B cell (primary cell): Measurements from ENCODE around the gene HHAT. TPM values are rescaled to one million over a fixed set of nuclear protein-coding genes. Genes with fewer than 3 reads are reported as not detected.

Experiments used
- ATAC-seq: fragments of 200-7000 bp; cut with Tn5 transposase; one replicate; pipeline ENCODE4 v1.10.0; 2021; ENCODE audit warnings: low read depth, mild to moderate bottlenecking, moderate number of reproducible peaks, moderate library complexity
- CTCF ChIA-PET: fragments of 350-600 bp; sonication (Branson Sonifier 250); formaldehyde crosslinking; loops from one replicate; lab custom pipeline; 2021; ENCODE audit warnings: antibody characterized with exemption, inconsistent platforms; lab: Charles Lee
- POLR2A ChIA-PET: fragments of 350-600 bp; sonication (Branson Sonifier 250); formaldehyde crosslinking; loops from one replicate; lab custom pipeline; 2021; ENCODE audit warnings: antibody characterized with exemption; lab: Charles Lee
- DNase-seq: peaks from one replicate; pipeline ENCODE4 v3.0.0; 2013
- H2AFZ ChIP-seq: 2 replicates; pipeline ENCODE4 v1.6.1; 2012; ENCODE audit warnings: mild to moderate bottlenecking, low read depth, low read length; ENCODE audit not compliant: insufficient read depth, poor library complexity, severe bottlenecking
- H3K27ac ChIP-seq, 2 donors: 1 replicate in 1 of 2; 2 replicates in 1 of 2; pipeline ENCODE4 v1.5.1; 2012 to 2013; ENCODE audit warnings: low read length in 2 of 2, mild to moderate bottlenecking in 2 of 2, moderate library complexity in 1 of 2
- H3K27me3 ChIP-seq, 4 experiments: fragments of 200-600 bp in 1 of 4; sonication (generic) in 1 of 4; replicated peaks in 1 of 4; 1 replicate in 2 of 4; 2 replicates in 2 of 4; pipeline versions ENCODE4 v1.6.1 to v1.7.0; 2013 to 2016; ENCODE audit warnings: low read length in 3 of 4, mild to moderate bottlenecking in 2 of 4, mixed read lengths in 1 of 4, moderate library complexity in 1 of 4; ENCODE audit not compliant: insufficient read depth in 4 of 4, control insufficient read depth in 3 of 4; ENCODE audit errors: control extremely low read depth in 1 of 4
- H3K36me3 ChIP-seq, 2 experiments: replicated peaks in 1 of 2; 1 replicate in 1 of 2; 2 replicates in 1 of 2; pipeline versions ENCODE4 v1.6.1 to v1.7.1; 2013; ENCODE audit warnings: low read length in 1 of 2; ENCODE audit not compliant: insufficient read depth in 2 of 2, control insufficient read depth in 1 of 2; ENCODE audit errors: control extremely low read depth in 1 of 2, extremely low read depth in 1 of 2
- H3K4me1 ChIP-seq, 2 donors: fragments of 200-600 bp in 1 of 2; sonication (generic) in 1 of 2; 1 replicate in 1 of 2; 2 replicates in 1 of 2; pipeline versions ENCODE4 v1.5.1 to v1.6.1; 2013 to 2017; ENCODE audit warnings: low read length in 2 of 2; ENCODE audit not compliant: control insufficient read depth in 2 of 2, insufficient read depth in 2 of 2
- H3K4me2 ChIP-seq: replicated peaks from 2 replicates; pipeline ENCODE3; 2012; ENCODE audit warnings: mild to moderate bottlenecking, low read depth, low read length; ENCODE audit not compliant: poor library complexity, severe bottlenecking
- H3K4me3 ChIP-seq, 5 experiments: fragments of 200-600 bp in 1 of 5; sonication (generic) in 1 of 5; 1 replicate in 3 of 5; 2 replicates in 2 of 5; pipeline versions ENCODE4 v1.5.1 to v1.7.0; 2011 to 2016; ENCODE audit warnings: low read length in 4 of 5, mild to moderate bottlenecking in 4 of 5, low read depth in 2 of 5, control low read depth in 1 of 5, moderate library complexity in 1 of 5; ENCODE audit not compliant: insufficient read depth in 1 of 5; ENCODE audit errors: control extremely low read depth in 1 of 5, extremely low read depth in 1 of 5
- H3K79me2 ChIP-seq: fragments of 200-600 bp; sonication (generic); one replicate; pipeline ENCODE4 v1.6.0; 2016; ENCODE audit warnings: low read length; ENCODE audit not compliant: control insufficient read depth, insufficient read depth
- H3K9ac ChIP-seq: fragments of 200-600 bp; sonication (generic); 2 replicates; pipeline ENCODE4 v1.6.1; 2017; ENCODE audit warnings: mild to moderate bottlenecking, low read length, moderate library complexity
- H3K9me3 ChIP-seq, 3 donors: one replicate each; pipeline versions ENCODE4 v1.6.1 to v1.7.1; 2013; ENCODE audit warnings: low read length in 2 of 3; ENCODE audit not compliant: control insufficient read depth in 2 of 3, insufficient read depth in 1 of 3; ENCODE audit errors: control extremely low read depth in 1 of 3
- H4K20me1 ChIP-seq: 2 replicates; pipeline ENCODE4 v1.6.0; 2012; ENCODE audit warnings: mild to moderate bottlenecking, low read length; ENCODE audit not compliant: insufficient read depth, control insufficient read depth, poor library complexity, severe bottlenecking
- H3K27ac Mint-ChIP-seq: one replicate; pipeline ENCODE4 v1.8.0; 2021; ENCODE audit warnings: mixed read lengths
- H3K27me3 Mint-ChIP-seq: one replicate; pipeline ENCODE4 v1.8.0; 2021; ENCODE audit warnings: mixed read lengths
- H3K4me1 Mint-ChIP-seq: one replicate; pipeline ENCODE4 v1.8.0; 2021; ENCODE audit warnings: mixed read lengths
- H3K4me3 Mint-ChIP-seq: one replicate; pipeline ENCODE4 v1.8.0; 2021; ENCODE audit warnings: mixed read lengths
- H3K9me3 Mint-ChIP-seq: one replicate; pipeline ENCODE4 v1.8.0; 2022; ENCODE audit warnings: mixed read lengths; ENCODE audit not compliant: insufficient read depth
- EZH2 ChIP-seq: IDR thresholded peaks from 2 replicates; pipeline ENCODE4 v1.6.1; 2012; ENCODE audit warnings: borderline replicate concordance, low read depth, mild to moderate bottlenecking, moderate library complexity, low read length; ENCODE audit not compliant: insufficient read depth, poor library complexity, severe bottlenecking
- WGBS: methylation state at CpG from one replicate; pipeline ENCODE4 v1.1.5; 2013; ENCODE audit warnings: missing lambda C conversion rate; ENCODE audit not compliant: insufficient coverage; 5-methylcytosine and 5-hydroxymethylcytosine counted together
- intact Hi-C: fragments of 100-400 bp; cut with micrococcal nuclease; formaldehyde crosslinking; loops from one replicate; pipeline ENCODE4 v1.10.0; 2022
- polyA plus RNA-seq: library from polyadenylated mRNA; depleted of rRNA; stranded (reverse); fragments of >200 nt; gene quantifications from 2 replicates; pipeline ENCODE4 v1.2.3, GENCODE V29; 2012
- total RNA-seq, 2 donors: library from RNA; stranded (reverse); fragments of 120-200 nt in 1 of 2; gene quantifications; 1 replicate in 1 of 2; 2 replicates in 1 of 2; pipeline versions ENCODE4 v1.2.3 to v1.2.4, GENCODE V29; 2013 to 2022
- TF ChIP-seq, protein P1 (sequence below): fragments of 200-600 bp; IDR thresholded peaks from one replicate; pipeline ENCODE4 v1.8.0; 2022; ENCODE audit warnings: antibody characterized with exemption, mild to moderate bottlenecking

The HHAT gene
- total and polyA plus RNA-seq, 2 donors (not counting 1 experiment from before 2014, with no cell fraction given): 4.0 to 28.2 TPM

DNA sequence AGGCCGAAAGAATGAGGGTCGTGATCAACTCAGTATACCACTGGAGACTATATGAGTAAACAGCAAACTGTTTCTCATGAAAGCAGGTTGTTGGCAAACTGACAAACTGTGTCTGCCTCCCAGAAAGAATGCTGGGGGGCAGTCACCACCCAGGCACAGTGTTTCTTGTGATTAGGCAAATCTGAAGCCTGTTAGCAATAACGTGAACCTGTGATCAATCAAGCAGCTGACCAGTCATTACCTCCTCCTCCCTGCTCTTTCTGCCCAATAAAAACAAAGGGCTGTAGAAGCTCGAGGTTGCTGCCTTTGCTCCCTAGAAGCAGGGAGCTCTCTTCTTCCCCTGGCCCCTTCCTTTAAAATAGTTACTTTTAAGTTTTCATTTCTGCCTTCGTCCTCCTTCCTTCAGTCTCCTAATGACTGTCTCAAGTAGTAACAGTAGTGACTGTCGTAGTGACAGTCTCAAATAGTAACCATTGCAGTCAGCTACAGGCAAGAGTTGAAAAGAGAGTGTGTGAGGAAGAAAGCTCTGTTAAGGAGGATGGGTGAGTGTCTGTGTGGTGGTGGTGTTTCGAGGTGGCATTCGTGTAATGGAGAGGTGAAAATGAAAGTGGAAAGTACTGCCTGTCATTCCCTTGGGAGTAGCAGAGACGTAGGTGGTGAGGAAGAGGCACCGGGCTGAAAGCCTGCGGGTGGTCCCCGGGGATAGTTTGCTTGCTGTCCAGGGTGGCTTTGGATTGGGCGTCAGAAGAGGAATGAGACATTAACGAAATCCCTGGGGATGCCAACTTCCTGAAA is 14.5 kb downstream of the HHAT start:
- TF ChIP-seq, protein P1, sequence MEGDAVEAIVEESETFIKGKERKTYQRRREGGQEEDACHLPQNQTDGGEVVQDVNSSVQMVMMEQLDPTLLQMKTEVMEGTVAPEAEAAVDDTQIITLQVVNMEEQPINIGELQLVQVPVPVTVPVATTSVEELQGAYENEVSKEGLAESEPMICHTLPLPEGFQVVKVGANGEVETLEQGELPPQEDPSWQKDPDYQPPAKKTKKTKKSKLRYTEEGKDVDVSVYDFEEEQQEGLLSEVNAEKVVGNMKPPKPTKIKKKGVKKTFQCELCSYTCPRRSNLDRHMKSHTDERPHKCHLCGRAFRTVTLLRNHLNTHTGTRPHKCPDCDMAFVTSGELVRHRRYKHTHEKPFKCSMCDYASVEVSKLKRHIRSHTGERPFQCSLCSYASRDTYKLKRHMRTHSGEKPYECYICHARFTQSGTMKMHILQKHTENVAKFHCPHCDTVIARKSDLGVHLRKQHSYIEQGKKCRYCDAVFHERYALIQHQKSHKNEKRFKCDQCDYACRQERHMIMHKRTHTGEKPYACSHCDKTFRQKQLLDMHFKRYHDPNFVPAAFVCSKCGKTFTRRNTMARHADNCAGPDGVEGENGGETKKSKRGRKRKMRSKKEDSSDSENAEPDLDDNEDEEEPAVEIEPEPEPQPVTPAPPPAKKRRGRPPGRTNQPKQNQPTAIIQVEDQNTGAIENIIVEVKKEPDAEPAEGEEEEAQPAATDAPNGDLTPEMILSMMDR: no peak
- no peak for TF ChIP-seq EZH2
- DNase-seq: peak; percentile 90
- Histone ChIP-seq H4K20me1 (no peaks in the 10 kb centered on the region), H3K9ac (peak overlapping the region; percentile 82), H3K4me3 (peak overlapping the region; percentile 30 to 76 (median 52)), H3K79me2 (no peaks in the 10 kb centered on the region), H3K36me3 (no peaks in the 10 kb centered on the region), H3K9me3 (no peaks in the 10 kb centered on the region), H2AFZ (peak overlapping the region; percentile 89), H3K27ac (peak overlapping the region; percentile 80 to 82), H3K27me3 (no peaks in the 10 kb centered on the region), H3K4me1 (peaks cover 29 to 30% of the 10 kb centered on the region in 2 donors), H3K4me2 (peak overlapping the region; percentile 68)
- H3K9me3 Mint-ChIP-seq: no peaks in the 10 kb centered on the region
- 11% methylated on average over 12 of the region's 14 CpGs for WGBS
- intact Hi-C loops: loop anchor here (1.0 to 10.0 kb wide), 6 partner anchors 10 to 1234 kb away; partner anchors contain the start of genes RCOR3 and SLC30A1
- peak; percentile 90 for ATAC-seq
- H3K27me3 Mint-ChIP-seq: no peaks in the 10 kb centered on the region
- peaks cover 35% of the 10 kb centered on the region for H3K4me1 Mint-ChIP-seq
- H3K4me3 Mint-ChIP-seq: no peak overlapping the region
- H3K27ac Mint-ChIP-seq: no peak overlapping the region
- CTCF ChIA-PET: interaction anchor here (0.6 to 6.1 kb wide), 4 partner anchors 12 to 33 kb away, joined by 3 to 41 read pairs (median 6); partner anchors contain the start of gene HHAT
- POLR2A ChIA-PET: interaction anchor here (1.4 kb wide), 1 partner anchor 10 kb away, joined by 10 read pairs; no protein-coding TSS in a partner anchor

DNA sequence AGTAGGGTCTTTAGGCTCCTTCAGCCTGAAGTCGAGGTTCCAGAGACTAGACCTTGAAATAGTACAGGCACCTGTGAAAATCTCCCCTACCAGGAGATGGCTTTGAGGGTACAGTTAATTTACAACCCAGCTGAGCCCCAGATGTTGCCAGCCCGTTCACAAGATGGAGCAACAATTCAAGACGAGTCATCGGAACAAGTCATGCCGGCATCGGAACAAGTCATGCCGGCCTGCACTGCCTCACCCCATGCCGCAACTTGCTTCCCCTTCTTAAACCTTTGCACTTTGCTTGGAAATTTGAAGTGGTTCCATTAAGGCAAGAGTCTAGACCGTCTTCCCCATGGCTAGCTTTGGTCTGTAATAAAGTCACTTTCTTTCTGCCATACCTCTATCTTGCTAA is 16.0 kb downstream of the HHAT start:
- Mint-ChIP-seq H3K4me3 (no peak overlapping the region), H3K27ac (no peak overlapping the region), H3K27me3 (no peaks in the 10 kb centered on the region), H3K4me1 (peaks cover 35% of the 10 kb centered on the region), H3K9me3 (no peaks in the 10 kb centered on the region)
- DNase-seq (no peak), ATAC-seq (no peak)
- peak overlapping the region; percentile 89 for H2AFZ ChIP-seq
- H3K27ac ChIP-seq: peak overlapping the region in 1 of 2 donors; percentile 82
- H3K4me3 ChIP-seq: no peak overlapping the region
- TF ChIP-seq, protein P1: no peak
- TF ChIP-seq EZH2: no peak
- 60% methylated on average over 5 of the region's 9 CpGs for WGBS
- no peaks in the 10 kb centered on the region for H4K20me1 ChIP-seq
- intact Hi-C loops: loop anchor here (5.0 to 10.0 kb wide), 4 partner anchors 32 to 1233 kb away; partner anchors contain the start of genes RCOR3 and SLC30A1
- ChIA-PET POLR2A (interaction anchor here (1.0 kb wide), 1 partner anchor 16 kb away, joined by 3 read pairs; the partner anchor contains the start of gene HHAT), CTCF (interaction anchor here (0.6 to 6.1 kb wide), 4 partner anchors 11 to 55 kb away, joined by 3 to 41 read pairs (median 8); partner anchors contain the start of gene HHAT)
- H3K36me3 ChIP-seq: no peaks in the 10 kb centered on the region
- H3K9ac ChIP-seq: no peak overlapping the region
- no peaks in the 10 kb centered on the region for H3K27me3 ChIP-seq
- H3K79me2 ChIP-seq: no peaks in the 10 kb centered on the region
- H3K4me2 ChIP-seq: no peak overlapping the region
- peaks cover 29 to 30% of the 10 kb centered on the region in 2 donors for H3K4me1 ChIP-seq
- no peaks in the 10 kb centered on the region for H3K9me3 ChIP-seq
